Aorta (tissue), 5 donors: Measurements from ENCODE around the gene SLC6A7. TPM values are rescaled to one million over a fixed set of nuclear protein-coding genes. Genes with fewer than 3 reads are reported as not detected.

Source experiments
- ATAC-seq: fragments of 200-7000 bp; cut with Tn5 transposase; one replicate; pipeline ENCODE4 v1.9.1; 2022; ENCODE audit warnings: moderate library complexity; ENCODE audit not compliant: low FRiP score
- DNase-seq, 2 donors: peaks; one replicate each; pipeline ENCODE4 v3.0.0-alpha.2; 2020
- H3K27ac ChIP-seq, 2 donors: one replicate each; pipeline ENCODE4 v1.5.1; 2013; ENCODE audit warnings: low read length in 2 of 2, mild to moderate bottlenecking in 2 of 2, moderate library complexity in 2 of 2, control low read depth in 1 of 2, inconsistent platforms in 1 of 2, low read depth in 1 of 2
- H3K27me3 ChIP-seq, 2 donors: one replicate each; pipeline ENCODE4 v1.6.1; 2013; ENCODE audit warnings: control low read depth in 1 of 2, low read length in 1 of 2, mild to moderate bottlenecking in 1 of 2, moderate library complexity in 1 of 2; ENCODE audit not compliant: insufficient read depth in 2 of 2, control insufficient read depth in 1 of 2
- H3K36me3 ChIP-seq, 2 donors: one replicate each; pipeline ENCODE4 v1.6.1; 2013; ENCODE audit warnings: control low read depth in 1 of 2, low read length in 1 of 2, mild to moderate bottlenecking in 1 of 2; ENCODE audit not compliant: insufficient read depth in 2 of 2, control insufficient read depth in 1 of 2
- H3K4me1 ChIP-seq, 2 donors: one replicate each; pipeline ENCODE4 v1.6.1; 2013; ENCODE audit warnings: low read length in 2 of 2, control low read depth in 1 of 2, mild to moderate bottlenecking in 1 of 2, moderate library complexity in 1 of 2; ENCODE audit not compliant: insufficient read depth in 2 of 2, control insufficient read depth in 1 of 2
- H3K4me3 ChIP-seq, 2 donors: one replicate each; pipeline ENCODE4 v1.5.1; 2013; ENCODE audit warnings: low read length in 2 of 2, control low read depth in 1 of 2, mild to moderate bottlenecking in 1 of 2
- H3K9me3 ChIP-seq: one replicate; pipeline ENCODE4 v1.6.1; 2013; ENCODE audit warnings: mild to moderate bottlenecking, low read length; ENCODE audit not compliant: control insufficient read depth
- WGBS, 2 donors: extraction: QIAGEN DNeasy Blood & Tissue Kit; methylation state at CpG; one replicate each; pipeline ENCODE4 v1.1.7; 2013; 5-methylcytosine and 5-hydroxymethylcytosine counted together
- intact Hi-C, 2 donors: fragments of 100-400 bp; cut with DNase I; formaldehyde crosslinking; loops; one replicate each; pipeline versions ENCODE4 v1.14.2 to v1.15.0; 2022
- polyA plus RNA-seq, 2 donors: library from polyadenylated mRNA; stranded (reverse); fragments of 200-250 nt; gene quantifications; one replicate each; pipeline ENCODE4 v1.2.3, GENCODE V29; 2013
- total RNA-seq, 2 donors: library from RNA; stranded (reverse); fragmentation: NEBNext Ultra II Directional; extraction: Animal tissue kit (Norgen Biotek cat#: 25700); gene quantifications; one replicate each; pipeline ENCODE4 v1.2.1, GENCODE V29; 2021
- donor health status: healthy with polysubstance abuse.
- donor health status: Bipolar disorder and iron deficiency.
- donor health status: DM: no; HTN: no; CAD: no.
- donor health status: DM: no; HTN: no; CAD: no.
- donor health status: DM: yes; HTN: yes; CAD: no.

SLC6A7 gene
- total and polyA plus RNA-seq, 4 donors, result 0.25 to 0.41 TPM; not detected in 2

DNA sequence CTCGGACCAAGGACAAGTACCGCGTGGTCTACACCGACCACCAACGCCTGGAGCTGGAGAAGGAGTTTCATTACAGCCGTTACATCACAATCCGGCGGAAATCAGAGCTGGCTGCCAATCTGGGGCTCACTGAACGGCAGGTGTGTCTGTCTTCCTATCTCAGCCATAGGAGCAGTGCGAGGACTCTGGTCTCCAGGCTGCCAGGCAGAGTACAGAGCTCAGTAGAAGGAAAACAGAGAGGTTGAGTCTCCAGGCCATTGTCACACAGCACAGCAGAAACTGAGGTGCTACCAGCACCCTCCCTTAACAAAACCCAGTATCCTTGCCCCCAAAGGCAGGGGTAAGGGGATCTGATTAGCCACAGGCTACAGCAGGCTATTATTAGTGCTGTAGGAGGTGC lies 7.1 kb upstream of the SLC6A7 start:
- intact Hi-C loops, result loop anchor here in 1 of 2 donors (5.0 kb wide), 1 partner anchor 35 kb away; no protein-coding TSS in a partner anchor
- H3K4me3 ChIP-seq, result no peak overlapping the region
- no peaks in the 10 kb centered on the region for H3K27me3 ChIP-seq
- no peak overlapping the region for H3K27ac ChIP-seq
- WGBS, 2 donors, result 93% methylated on average over 10 of the region's 10 CpGs
- DNase-seq (no peak), ATAC-seq (no peak)
- H3K36me3 ChIP-seq, result no peaks in the 10 kb centered on the region
- H3K9me3 ChIP-seq, result no peaks in the 10 kb centered on the region
- no peaks in the 10 kb centered on the region for H3K4me1 ChIP-seq

- intact Hi-C loops, result loop anchor here in 1 of 2 donors (5.0 kb wide), 1 partner anchor 34 kb away; no protein-coding TSS in a partner anchor
- Histone ChIP-seq H3K4me3 (no peak overlapping the region), H3K4me1 (no peaks in the 10 kb centered on the region), H3K36me3 (no peaks in the 10 kb centered on the region), H3K27ac (no peak overlapping the region), H3K9me3 (no peaks in the 10 kb centered on the region), H3K27me3 (no peaks in the 10 kb centered on the region)
- ATAC-seq, result no peak
- DNase-seq, result no peak
- 95 to 97% methylated on average over 12 of the region's 12 CpGs for WGBS, 2 donors
Measured at GRCh38 chr5:150183436-150183835, 6.4 kb upstream of the SLC6A7 start.

- DNase-seq (no peak), ATAC-seq (no peak)
- Histone ChIP-seq H3K4me3 (no peak overlapping the region), H3K36me3 (no peaks in the 10 kb centered on the region), H3K9me3 (no peaks in the 10 kb centered on the region), H3K27ac (no peak overlapping the region), H3K27me3 (no peaks in the 10 kb centered on the region), H3K4me1 (no peaks in the 10 kb centered on the region)
- 92 to 96% methylated on average over 2 of the region's 2 CpGs for WGBS, 2 donors
- intact Hi-C loops, result loop anchor here in 1 of 2 donors (5.0 kb wide), 1 partner anchor 33 kb away; no protein-coding TSS in a partner anchor
Measured at GRCh38 chr5:150184006-150184405, 5.9 kb upstream of the SLC6A7 start.

DNA sequence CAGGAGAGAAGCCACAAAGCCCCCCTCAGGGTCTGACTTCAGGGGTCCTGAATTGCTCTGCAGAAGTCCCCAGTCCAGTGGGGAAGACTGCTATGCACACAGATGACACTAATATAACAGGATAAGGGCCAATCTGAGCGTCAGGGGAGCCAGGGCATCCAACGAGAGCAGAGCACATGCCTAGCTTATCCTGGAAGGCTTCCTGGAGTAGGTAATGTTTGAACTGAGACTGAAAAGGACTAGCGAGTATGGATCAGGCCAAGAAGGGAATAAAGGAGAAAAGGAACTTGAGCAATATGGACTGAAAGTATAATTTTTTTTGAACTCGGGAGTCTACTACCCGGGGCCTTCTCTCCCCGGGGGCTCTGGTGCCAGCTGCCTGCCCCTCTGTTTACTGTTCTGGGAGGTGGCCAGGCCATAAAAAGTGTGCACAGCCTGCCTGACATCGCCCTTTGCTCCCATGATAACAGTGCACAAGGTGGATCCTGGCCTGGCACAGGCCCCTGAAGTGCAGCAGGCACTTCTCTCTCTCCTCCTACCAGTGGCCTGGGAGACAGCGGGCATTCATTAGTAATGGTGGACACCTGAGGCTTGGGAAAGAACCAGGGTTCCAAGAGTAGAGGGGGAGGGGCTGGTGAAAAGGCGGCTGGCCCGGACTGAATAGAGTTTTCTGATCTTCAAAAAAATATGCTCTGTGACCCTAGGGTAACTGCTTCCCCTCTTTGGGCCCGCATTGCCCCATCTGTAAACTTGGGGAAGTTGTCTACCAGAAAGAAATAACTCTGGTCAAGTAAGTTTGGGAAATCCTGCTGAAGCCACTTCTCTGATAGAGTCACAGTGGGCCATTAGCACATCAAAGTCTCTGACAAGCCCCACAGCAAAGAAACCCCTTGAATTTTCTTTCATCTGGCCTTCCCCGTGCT lies 4.6 kb upstream of the SLC6A7 start:
- no peak for ATAC-seq
- H3K36me3 ChIP-seq, result no peaks in the 10 kb centered on the region
- no peaks in the 10 kb centered on the region for H3K9me3 ChIP-seq
- no peak overlapping the region for H3K4me3 ChIP-seq
- no peak for DNase-seq
- 87% methylated on average over 12 of the region's 12 CpGs for WGBS, 2 donors
- no peaks in the 10 kb centered on the region for H3K4me1 ChIP-seq
- intact Hi-C loops, result loop anchor here in 1 of 2 donors (5.0 kb wide), 1 partner anchor 32 kb away; no protein-coding TSS in a partner anchor
- no peak overlapping the region for H3K27ac ChIP-seq
- no peaks in the 10 kb centered on the region for H3K27me3 ChIP-seq

GRCh38 chr5:150186137-150186536 lies 3.7 kb upstream of the SLC6A7 start:
- no peak for DNase-seq
- H3K27me3 ChIP-seq, result no peaks in the 10 kb centered on the region
- no peaks in the 10 kb centered on the region for H3K9me3 ChIP-seq
- ATAC-seq, result no peak
- no peak overlapping the region for H3K27ac ChIP-seq
- intact Hi-C loops, result no loop called here
- no peak overlapping the region for H3K4me3 ChIP-seq
- 96 to 98% methylated on average over 8 of the region's 8 CpGs for WGBS, 2 donors
- no peaks in the 10 kb centered on the region for H3K4me1 ChIP-seq
- H3K36me3 ChIP-seq, result no peaks in the 10 kb centered on the region

DNA sequence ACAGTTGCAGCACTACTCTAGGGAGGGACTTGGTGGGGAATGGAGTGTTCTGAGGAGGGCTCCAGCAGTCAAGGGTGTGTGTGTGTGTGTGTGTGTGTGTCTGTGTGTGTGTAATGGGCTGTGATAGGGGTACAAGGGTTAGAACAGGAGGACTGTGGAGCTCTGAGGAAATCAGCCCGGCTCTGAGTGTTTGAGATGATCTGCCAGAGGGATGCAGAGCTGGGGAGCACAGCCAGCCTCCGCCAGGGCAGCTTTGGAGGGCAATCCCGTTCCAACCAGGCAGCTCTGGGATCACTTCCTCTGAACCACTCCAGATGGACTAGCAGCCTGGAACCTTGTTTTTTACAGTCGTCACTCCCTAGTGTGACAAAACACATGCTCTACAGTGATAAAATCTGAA lies 3.0 kb upstream of the SLC6A7 start:
- no peaks in the 10 kb centered on the region for H3K36me3 ChIP-seq
- H3K27ac ChIP-seq, result no peak overlapping the region
- 64 to 68% methylated on average over 4 of the region's 4 CpGs for WGBS, 2 donors
- H3K27me3 ChIP-seq, result no peaks in the 10 kb centered on the region
- ATAC-seq (no peak), DNase-seq (no peak)
- H3K4me3 ChIP-seq, result no peak overlapping the region
- H3K9me3 ChIP-seq, result no peaks in the 10 kb centered on the region
- H3K4me1 ChIP-seq, result no peaks in the 10 kb centered on the region
- intact Hi-C loops, result no loop called here

- no peak for DNase-seq
- no peak for ATAC-seq
- Histone ChIP-seq H3K4me3 (no peak overlapping the region), H3K27me3 (no peaks in the 10 kb centered on the region), H3K27ac (no peak overlapping the region), H3K4me1 (no peaks in the 10 kb centered on the region), H3K36me3 (no peaks in the 10 kb centered on the region), H3K9me3 (no peaks in the 10 kb centered on the region)
- 72 to 75% methylated on average over 3 of the region's 3 CpGs for WGBS, 2 donors
- intact Hi-C loops, result no loop called here
Measured at GRCh38 chr5:150188146-150188842, 1.6 kb upstream of the SLC6A7 start.

- no peak for ATAC-seq
- Histone ChIP-seq H3K27ac (no peak overlapping the region), H3K27me3 (no peaks in the 10 kb centered on the region), H3K4me1 (no peaks in the 10 kb centered on the region), H3K36me3 (no peaks in the 10 kb centered on the region), H3K4me3 (no peak overlapping the region), H3K9me3 (no peaks in the 10 kb centered on the region)
- WGBS, 2 donors, result 91 to 93% methylated on average over 3 of the region's 3 CpGs
- intact Hi-C loops, result no loop called here
- no peak for DNase-seq
Measured at GRCh38 chr5:150189326-150189725, 536 bp upstream of the SLC6A7 start.
